Measurements from ENCODE around the gene HUNK.

GRCh38 chr21:32008714-32009113, 135.9 kb downstream of the HUNK start:
- TF ChIP-seq CTCF (IDR thresholded peaks at IDR 0.05) (no peak), POLR2A (IDR thresholded peaks at IDR 0.05) (no peak)
